K562 (cell line): Measurements from ENCODE around the gene ARV1. TPM values are rescaled to one million over a fixed set of nuclear protein-coding genes. Genes with fewer than 3 reads are reported as not detected.

Experiments used
- BRD9 ChIP-seq: fragments of 450-650 bp; IDR thresholded peaks from 2 replicates; pipeline ENCODE4 v1.6.1; 2018; ENCODE audit warnings: low read depth; ENCODE audit not compliant: partially characterized antibody
- GTF2B ChIP-seq: IDR thresholded peaks from 2 replicates; pipeline ENCODE4 v1.6.1; 2011; ENCODE audit not compliant: insufficient read length; ENCODE audit errors: extremely low read depth
- HDAC6 ChIP-seq: IDR thresholded peaks from 2 replicates; pipeline ENCODE4 v1.6.1; 2012; ENCODE audit warnings: low read depth, mild to moderate bottlenecking, control low read depth, inconsistent platforms, low read length, moderate library complexity
- HNRNPUL1 ChIP-seq: fragments of 200-400 bp; formaldehyde crosslinking; IDR thresholded peaks from 2 replicates; pipeline ENCODE4 v1.6.1; 2017; ENCODE audit warnings: low read length
- KLF16 ChIP-seq: IDR thresholded peaks from 2 replicates; pipeline ENCODE4 v1.6.1; 2016; ENCODE audit warnings: antibody characterized with exemption
- MBD1 ChIP-seq: fragments of 250-450 bp; sonication (Bioruptor Pico); IDR thresholded peaks from 2 replicates; pipeline ENCODE4 v1.8.0; 2022; ENCODE audit warnings: inconsistent platforms
- NRF1 ChIP-seq, 2 experiments: fragments of 450-650 bp; IDR thresholded peaks in 1 of 2; conservative IDR thresholded peaks in 1 of 2; 2 replicates each; pipeline ENCODE4 v1.6.1; 2014; ENCODE audit warnings: mild to moderate bottlenecking in 2 of 2
- PCBP1 ChIP-seq: fragments of 200-400 bp; formaldehyde crosslinking; IDR thresholded peaks from 2 replicates; pipeline ENCODE4 v1.6.1; 2018; ENCODE audit warnings: mild to moderate bottlenecking, low read depth, low read length; ENCODE audit not compliant: poor library complexity, severe bottlenecking
- RBM39 ChIP-seq: fragments of 200-400 bp; formaldehyde crosslinking; optimal IDR thresholded peaks from 2 replicates; pipeline ENCODE3; 2018; ENCODE audit warnings: low read depth, low read length
- RFX5 ChIP-seq: IDR thresholded peaks from 2 replicates; pipeline ENCODE4 v1.6.1; 2011; ENCODE audit warnings: low read depth, mild to moderate bottlenecking, improper control_type of control experiment, low read length
- SMAD1 ChIP-seq: fragments of 150-350 bp; IDR thresholded peaks from 2 replicates; pipeline ENCODE4 v1.6.1; 2014; ENCODE audit warnings: low read length, low read depth; ENCODE audit not compliant: partially characterized antibody
- SMARCA4 ChIP-seq: fragments of 450-650 bp; IDR thresholded peaks from 2 replicates; pipeline ENCODE4 v1.6.1; 2016
- SRSF7 ChIP-seq: fragments of 200-400 bp; formaldehyde crosslinking; optimal IDR thresholded peaks from 2 replicates; pipeline ENCODE3; 2017; ENCODE audit warnings: mild to moderate bottlenecking, low read depth, low read length
- TARDBP ChIP-seq: fragments of 450-650 bp; IDR thresholded peaks from 2 replicates; pipeline ENCODE4 v1.6.1; 2016
- TCF7L2 ChIP-seq: fragments of 150-350 bp; IDR thresholded peaks from 2 replicates; pipeline ENCODE4 v1.6.1; 2016; ENCODE audit warnings: low read depth, mild to moderate bottlenecking, low read length, moderate library complexity
- TCFL5 ChIP-seq: fragments of 250-450 bp; sonication (Bioruptor Pico); conservative IDR thresholded peaks from 2 replicates; pipeline ENCODE4 v1.6.1; 2021; ENCODE audit warnings: mild to moderate bottlenecking, moderate library complexity, matching md5 sums
- TSC22D4 ChIP-seq: fragments of 450-650 bp; IDR thresholded peaks from 2 replicates; pipeline ENCODE4 v1.6.1; 2016; ENCODE audit warnings: missing genetic modification characterization, missing biosample characterization, control low read depth
- ZNF224 ChIP-seq: sonication (generic); formaldehyde crosslinking; IDR thresholded peaks from 2 replicates; pipeline ENCODE4 v1.8.0; 2022; ENCODE audit warnings: mild to moderate bottlenecking, missing genetic modification reagents
- ZNF75A ChIP-seq: fragments of 450-650 bp; formaldehyde crosslinking; IDR thresholded peaks from 2 replicates; pipeline ENCODE4 v1.4.0; 2020; ENCODE audit warnings: mild to moderate bottlenecking
- polyA plus RNA-seq, 8 experiments: library from polyadenylated mRNA; depleted of rRNA in 4 of 8; stranded (reverse) in 5 of 8; unstranded in 3 of 8; fragments of >200 nt; fragmentation: Nextera tagmentation in 2 of 8; fragmentation: Illumina TruSeq in 1 of 8; extraction: Ambion mirVana in 2 of 8; extraction: Trizol in 1 of 8; gene quantifications; 2 replicates each; pipeline versions ENCODE4 v1.2.1 to v1.2.3, GENCODE V29; 2011 to 2014; ENCODE audit warnings: inconsistent platforms in 1 of 8, missing spikeins in 1 of 8
- total RNA-seq, 7 experiments: library from RNA; depleted of rRNA in 6 of 7; stranded (reverse); fragments of >200 nt in 6 of 7; fragmentation: Illumina TruSeq in 2 of 7; extraction: Trizol in 2 of 7; gene quantifications; 2 replicates each; pipeline versions ENCODE4 v1.2.1 to v1.2.3, GENCODE V29; 2011 to 2021; ENCODE audit warnings: low replicate concordance in 1 of 7
- TF ChIP-seq, protein P1 (sequence below): fragments of 450-650 bp; formaldehyde crosslinking; IDR thresholded peaks from 2 replicates; pipeline ENCODE4 v1.4.0; 2022; ENCODE audit warnings: missing genetic modification characterization
- TF ChIP-seq, protein P2 (sequence below): fragments of 450-650 bp; IDR thresholded peaks from 2 replicates; pipeline ENCODE4 v1.7.0; 2016; ENCODE audit warnings: borderline replicate concordance
- TF ChIP-seq, protein P3 (sequence below), 3 experiments: fragments of 200-800 bp in 1 of 3; sonication (Bioruptor generic) in 1 of 3; sonication (generic) in 1 of 3; formaldehyde crosslinking in 1 of 3; IDR thresholded peaks; 2 replicates each; pipeline versions ENCODE4 v1.6.1 to v1.8.0; 2016 to 2022; ENCODE audit warnings: mild to moderate bottlenecking in 2 of 3, missing compliant biosample characterization in 2 of 3, missing genetic modification characterization in 2 of 3, missing genetic modification reagents in 1 of 3

ARV1 gene
- total and polyA plus RNA-seq, 9 of the 15 experiments (the other 6 are each of a cell fraction or from before 2014, with no cell fraction given): 54.8 to 139 (median 74.0) TPM

- TF ChIP-seq, protein P1, sequence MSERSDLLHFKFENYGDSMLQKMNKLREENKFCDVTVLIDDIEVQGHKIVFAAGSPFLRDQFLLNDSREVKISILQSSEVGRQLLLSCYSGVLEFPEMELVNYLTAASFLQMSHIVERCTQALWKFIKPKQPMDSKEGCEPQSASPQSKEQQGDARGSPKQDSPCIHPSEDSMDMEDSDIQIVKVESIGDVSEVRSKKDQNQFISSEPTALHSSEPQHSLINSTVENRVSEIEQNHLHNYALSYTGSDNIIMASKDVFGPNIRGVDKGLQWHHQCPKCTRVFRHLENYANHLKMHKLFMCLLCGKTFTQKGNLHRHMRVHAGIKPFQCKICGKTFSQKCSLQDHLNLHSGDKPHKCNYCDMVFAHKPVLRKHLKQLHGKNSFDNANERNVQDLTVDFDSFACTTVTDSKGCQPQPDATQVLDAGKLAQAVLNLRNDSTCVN (CRISPR knock-in tag): no peak
- TF ChIP-seq ZNF75A (no peak), ZNF224 (CRISPR knock-in tag) (no peak), TCFL5 (no peak), SMAD1 (no peak), TARDBP (no peak), TSC22D4 (tag) (no peak), RFX5 (no peak), MBD1 (CRISPR knock-in tag) (no peak), NRF1 (conservative IDR thresholded peaks at IDR 0.05 in 1 of 2, IDR thresholded peaks at IDR 0.05 in 1 of 2) (no peak), SRSF7 (no peak), GTF2B (no peak), RBM39 (no peak), BRD9 (no peak), SMARCA4 (peak; percentile 19; the same call in 1 of the 2 replicates), KLF16 (no peak), PCBP1 (peak; percentile 28), HDAC6 (no peak), TCF7L2 (no peak), HNRNPUL1 (no peak)
- TF ChIP-seq, protein P2, sequence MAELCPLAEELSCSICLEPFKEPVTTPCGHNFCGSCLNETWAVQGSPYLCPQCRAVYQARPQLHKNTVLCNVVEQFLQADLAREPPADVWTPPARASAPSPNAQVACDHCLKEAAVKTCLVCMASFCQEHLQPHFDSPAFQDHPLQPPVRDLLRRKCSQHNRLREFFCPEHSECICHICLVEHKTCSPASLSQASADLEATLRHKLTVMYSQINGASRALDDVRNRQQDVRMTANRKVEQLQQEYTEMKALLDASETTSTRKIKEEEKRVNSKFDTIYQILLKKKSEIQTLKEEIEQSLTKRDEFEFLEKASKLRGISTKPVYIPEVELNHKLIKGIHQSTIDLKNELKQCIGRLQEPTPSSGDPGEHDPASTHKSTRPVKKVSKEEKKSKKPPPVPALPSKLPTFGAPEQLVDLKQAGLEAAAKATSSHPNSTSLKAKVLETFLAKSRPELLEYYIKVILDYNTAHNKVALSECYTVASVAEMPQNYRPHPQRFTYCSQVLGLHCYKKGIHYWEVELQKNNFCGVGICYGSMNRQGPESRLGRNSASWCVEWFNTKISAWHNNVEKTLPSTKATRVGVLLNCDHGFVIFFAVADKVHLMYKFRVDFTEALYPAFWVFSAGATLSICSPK: no peak
- TF ChIP-seq, protein P3, sequence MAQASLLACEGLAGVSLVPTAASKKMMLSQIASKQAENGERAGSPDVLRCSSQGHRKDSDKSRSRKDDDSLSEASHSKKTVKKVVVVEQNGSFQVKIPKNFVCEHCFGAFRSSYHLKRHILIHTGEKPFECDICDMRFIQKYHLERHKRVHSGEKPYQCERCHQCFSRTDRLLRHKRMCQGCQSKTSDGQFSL (CRISPR knock-in tag; IDR thresholded peaks at IDR 0.05): no peak
- TF ChIP-seq, protein P3 (tag; IDR thresholded peaks at IDR 0.05): 0 out of 4 replicates have a peak, but pooled peaks of 1 of the 2 experiments have one; percentile 32
Measured at GRCh38 chr1:231040800-231041718, 62.2 kb downstream of the ARV1 start (continued).
